HEK293T (cell line): ENCODE data around the gene FGFR3.

Source experiments
- CTCF ChIA-PET: fragments of 350-600 bp; formaldehyde crosslinking; extraction: SDS; loops from one replicate; lab custom pipeline; 2021; ENCODE audit warnings: antibody characterized with exemption, inconsistent platforms; lab: Yijun Ruan, JAX
- POLR2A ChIA-PET: fragments of 350-600 bp; formaldehyde crosslinking; extraction: SDS; loops from one replicate; lab custom pipeline; 2020; ENCODE audit warnings: antibody characterized with exemption, inconsistent platforms; lab: Yijun Ruan, JAX
- DNase-seq: peaks from one replicate; pipeline ENCODE4 v3.0.0; 2012; ENCODE audit warnings: mixed read lengths; ENCODE audit errors: extremely low spot score
- ARNT ChIP-seq: fragments of 450-650 bp; IDR thresholded peaks from 2 replicates; pipeline ENCODE4 v1.6.1; 2017; ENCODE audit warnings: mild to moderate bottlenecking
- BHLHE40 ChIP-seq: fragments of 450-650 bp; IDR thresholded peaks from 2 replicates; pipeline ENCODE4 v1.6.1; 2016; ENCODE audit warnings: mild to moderate bottlenecking, moderate library complexity, borderline replicate concordance
- CTBP1 ChIP-seq: fragments of 450-650 bp; IDR thresholded peaks from 2 replicates; pipeline ENCODE4 v1.6.1; 2016; ENCODE audit warnings: borderline replicate concordance
- ELF4 ChIP-seq: fragments of 450-650 bp; IDR thresholded peaks from 2 replicates; pipeline ENCODE4 v1.6.1; 2017; ENCODE audit warnings: antibody characterized with exemption
- FOXA1 ChIP-seq: fragments of 450-650 bp; IDR thresholded peaks from 2 replicates; pipeline ENCODE4 v1.6.1; 2016; ENCODE audit warnings: mild to moderate bottlenecking
- FOXK2 ChIP-seq: fragments of 450-650 bp; IDR thresholded peaks from 2 replicates; pipeline ENCODE4 v1.6.1; 2016; ENCODE audit warnings: mild to moderate bottlenecking
- FOXM1 ChIP-seq: fragments of 450-650 bp; IDR thresholded peaks from 2 replicates; pipeline ENCODE4 v1.6.1; 2017; ENCODE audit warnings: mild to moderate bottlenecking, borderline replicate concordance
- HDGF ChIP-seq: fragments of 450-650 bp; IDR thresholded peaks from 2 replicates; pipeline ENCODE4 v1.6.1; 2017; ENCODE audit warnings: antibody characterized with exemption, borderline replicate concordance
- L3MBTL2 ChIP-seq: fragments of 450-650 bp; conservative IDR thresholded peaks from 2 replicates; pipeline ENCODE4 v1.6.1; 2016; ENCODE audit warnings: mild to moderate bottlenecking
- LEF1 ChIP-seq: fragments of 450-650 bp; IDR thresholded peaks from 2 replicates; pipeline ENCODE4 v1.6.1; 2017; ENCODE audit warnings: mild to moderate bottlenecking, borderline replicate concordance
- NFRKB ChIP-seq: fragments of 450-650 bp; IDR thresholded peaks from 2 replicates; pipeline ENCODE4 v1.6.1; 2016; ENCODE audit warnings: mild to moderate bottlenecking, moderate library complexity
- SP1 ChIP-seq: fragments of 450-650 bp; IDR thresholded peaks from 2 replicates; pipeline ENCODE4 v1.6.1; 2017
- SUZ12 ChIP-seq: fragments of 450-650 bp; IDR thresholded peaks from 2 replicates; pipeline ENCODE4 v1.6.1; 2016; ENCODE audit warnings: mild to moderate bottlenecking
- TARDBP ChIP-seq: fragments of 450-650 bp; IDR thresholded peaks from 2 replicates; pipeline ENCODE4 v1.6.1; 2016
- ZNF384 ChIP-seq: fragments of 450-650 bp; IDR thresholded peaks from 2 replicates; pipeline ENCODE4 v1.6.1; 2016
- TF ChIP-seq, protein P1 (sequence below): fragments of 450-650 bp; IDR thresholded peaks from 2 replicates; pipeline ENCODE4 v1.6.1; 2016

The FGFR3 gene

DNA sequence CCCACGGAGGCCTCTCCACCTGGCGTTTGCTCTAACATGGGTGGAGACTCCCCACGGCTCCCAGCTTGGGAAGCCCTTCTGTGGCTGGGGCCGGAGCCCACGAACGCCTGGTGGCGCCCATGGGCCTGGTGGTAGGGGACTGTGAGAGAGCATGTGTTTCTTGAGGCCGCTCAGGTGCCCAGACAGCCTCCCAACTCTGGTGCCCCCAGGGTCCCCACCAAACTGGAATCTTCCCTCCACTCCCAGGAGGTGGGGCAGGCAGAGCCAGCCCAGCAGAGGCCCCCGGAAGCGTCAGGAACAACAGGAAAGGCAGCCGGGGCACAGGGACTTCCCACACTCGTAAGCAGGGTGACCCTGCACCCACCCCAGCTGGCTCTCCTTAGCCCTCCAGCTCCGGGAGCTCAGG is 33.3 kb upstream of the FGFR3 start:
- CTCF ChIA-PET, result interaction anchor here (0.6 to 1.1 kb wide), 3 partner anchors 8 to 148 kb away, joined by 3 to 4 read pairs (median 4); no protein-coding TSS in a partner anchor
- POLR2A ChIA-PET, result interaction anchor here (1.2 kb wide), 1 partner anchor 48 kb away, joined by 3 read pairs; the partner anchor contains the start of gene SLBP
- no peak for TF ChIP-seq FOXM1
- no peak for TF ChIP-seq FOXA1
- TF ChIP-seq L3MBTL2, result no peak
- TF ChIP-seq LEF1, result no peak
- TF ChIP-seq, protein P1, sequence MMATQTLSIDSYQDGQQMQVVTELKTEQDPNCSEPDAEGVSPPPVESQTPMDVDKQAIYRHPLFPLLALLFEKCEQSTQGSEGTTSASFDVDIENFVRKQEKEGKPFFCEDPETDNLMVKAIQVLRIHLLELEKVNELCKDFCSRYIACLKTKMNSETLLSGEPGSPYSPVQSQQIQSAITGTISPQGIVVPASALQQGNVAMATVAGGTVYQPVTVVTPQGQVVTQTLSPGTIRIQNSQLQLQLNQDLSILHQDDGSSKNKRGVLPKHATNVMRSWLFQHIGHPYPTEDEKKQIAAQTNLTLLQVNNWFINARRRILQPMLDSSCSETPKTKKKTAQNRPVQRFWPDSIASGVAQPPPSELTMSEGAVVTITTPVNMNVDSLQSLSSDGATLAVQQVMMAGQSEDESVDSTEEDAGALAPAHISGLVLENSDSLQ, result no peak
- no peak for TF ChIP-seq TARDBP
- no peak for TF ChIP-seq SUZ12
- TF ChIP-seq ELF4, result no peak
- TF ChIP-seq BHLHE40, result no peak
- TF ChIP-seq ZNF384, result no peak
- TF ChIP-seq CTBP1, result no peak
- no peak for DNase-seq

DNA sequence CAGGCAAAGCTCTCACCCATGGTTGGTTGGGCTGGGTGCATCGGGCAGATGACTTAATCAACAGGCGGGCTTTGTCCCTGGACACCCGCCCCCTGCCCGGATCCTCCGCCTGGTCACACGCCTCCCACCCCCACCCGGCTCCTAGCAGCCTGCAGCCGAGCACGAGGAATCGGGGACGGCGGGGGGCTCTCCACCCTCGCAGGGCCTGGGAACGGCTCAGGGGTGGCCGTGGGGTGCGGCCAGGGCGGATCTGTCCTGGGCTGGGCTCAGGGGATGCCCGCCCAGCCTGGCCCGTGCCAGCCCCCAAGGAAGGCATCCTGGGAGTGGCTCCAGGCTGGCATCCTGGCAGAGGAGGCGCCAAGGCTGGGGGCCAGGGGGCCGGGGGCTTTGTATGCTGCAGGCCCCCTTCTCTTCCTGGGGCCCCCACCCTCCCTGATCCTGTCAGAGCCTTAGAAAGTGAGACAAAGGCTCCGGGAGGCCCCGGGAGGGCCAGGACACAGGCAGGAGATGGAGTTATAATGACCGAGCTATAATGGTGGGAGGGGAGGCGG is 32.5 kb upstream of the FGFR3 start:
- ChIA-PET POLR2A (no interaction called here), CTCF (no interaction called here)
- no peak for DNase-seq
- no peak for TF ChIP-seq FOXK2
- no peak for TF ChIP-seq TARDBP
- TF ChIP-seq FOXA1, result no peak
- TF ChIP-seq FOXM1, result no peak

DNA sequence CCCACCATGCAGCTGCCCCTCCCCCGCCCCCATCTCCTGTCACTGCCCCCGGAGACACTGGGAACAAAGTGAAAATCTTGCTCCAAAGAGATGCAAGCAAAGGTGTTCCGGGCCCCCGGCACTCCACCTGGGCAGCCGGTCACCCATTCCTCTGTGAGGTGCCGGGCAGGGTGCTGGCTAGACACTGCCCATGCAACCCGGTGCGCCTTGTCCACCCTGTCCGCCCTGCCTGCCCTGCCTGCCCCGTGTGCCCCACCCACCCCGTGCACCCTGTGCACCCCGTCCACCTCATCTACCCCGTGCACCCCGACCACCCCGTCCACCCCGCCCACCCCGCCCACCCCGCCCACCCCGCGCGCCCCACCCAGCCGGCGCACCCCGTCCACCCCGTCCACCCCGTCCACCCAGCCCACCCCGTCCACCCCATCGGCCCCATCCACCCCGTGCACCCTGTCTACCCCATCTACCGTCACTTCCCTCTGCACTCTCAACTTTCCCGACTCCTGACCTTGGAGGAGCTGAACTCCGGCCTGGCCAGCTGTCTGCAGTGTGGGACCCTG is 31.9 kb upstream of the FGFR3 start:
- ChIA-PET POLR2A (no interaction called here), CTCF (interaction anchor here (0.6 kb wide), 1 partner anchor 15 kb away, joined by 3 read pairs; no protein-coding TSS in a partner anchor)
- TF ChIP-seq ARNT (no peak), FOXM1 (no peak), ELF4 (no peak), SP1 (no peak), CTBP1 (no peak)
- TF ChIP-seq, protein P1, result no peak
- DNase-seq, result no peak

DNA sequence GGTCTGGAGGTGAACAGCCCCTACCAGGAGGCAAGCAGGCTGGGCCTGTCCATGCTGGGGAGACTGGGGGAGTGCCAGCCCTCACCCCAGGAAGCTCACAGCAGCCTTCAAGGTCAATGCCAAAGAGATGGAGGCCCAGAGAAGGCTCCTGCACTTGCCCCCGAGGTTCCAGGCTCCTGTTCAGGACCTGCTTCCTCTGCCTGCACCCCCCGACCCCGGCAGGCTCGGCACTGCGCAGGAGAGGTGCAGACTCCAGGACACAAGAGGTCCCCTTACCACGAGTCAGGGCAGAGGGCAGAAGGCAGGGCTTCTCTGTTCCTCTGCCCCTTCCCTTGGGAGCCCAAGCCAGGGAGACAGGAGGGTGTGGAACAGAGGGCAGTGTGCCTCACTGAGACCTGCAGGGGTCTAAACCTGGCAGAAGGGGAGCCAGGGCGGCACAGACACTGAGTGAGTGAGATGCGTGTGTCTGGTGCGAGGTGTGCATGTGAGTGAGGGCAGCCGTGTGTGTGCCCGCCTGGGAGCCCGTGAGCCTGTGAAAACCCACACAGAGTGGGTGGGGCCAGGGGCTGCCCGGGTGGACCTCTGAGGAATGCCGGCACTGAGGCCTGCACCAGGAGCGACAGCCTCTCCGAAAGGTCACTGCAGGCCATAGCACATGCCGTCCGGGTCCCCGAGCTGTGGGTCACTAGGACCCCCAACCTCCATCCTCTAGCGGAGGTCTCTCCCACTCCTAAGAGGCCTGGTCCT is 30.7 kb upstream of the FGFR3 start:
- ChIA-PET CTCF (interaction anchor here (0.6 kb wide), 1 partner anchor 16 kb away, joined by 3 read pairs; no protein-coding TSS in a partner anchor), POLR2A (interaction anchor here (0.5 to 0.6 kb wide), 2 partner anchors 13 to 26 kb away, joined by 3 read pairs; no protein-coding TSS in a partner anchor)
- DNase-seq, result no peak
- TF ChIP-seq ZNF384, result no peak
- TF ChIP-seq ARNT, result no peak
- no peak for TF ChIP-seq L3MBTL2

DNA sequence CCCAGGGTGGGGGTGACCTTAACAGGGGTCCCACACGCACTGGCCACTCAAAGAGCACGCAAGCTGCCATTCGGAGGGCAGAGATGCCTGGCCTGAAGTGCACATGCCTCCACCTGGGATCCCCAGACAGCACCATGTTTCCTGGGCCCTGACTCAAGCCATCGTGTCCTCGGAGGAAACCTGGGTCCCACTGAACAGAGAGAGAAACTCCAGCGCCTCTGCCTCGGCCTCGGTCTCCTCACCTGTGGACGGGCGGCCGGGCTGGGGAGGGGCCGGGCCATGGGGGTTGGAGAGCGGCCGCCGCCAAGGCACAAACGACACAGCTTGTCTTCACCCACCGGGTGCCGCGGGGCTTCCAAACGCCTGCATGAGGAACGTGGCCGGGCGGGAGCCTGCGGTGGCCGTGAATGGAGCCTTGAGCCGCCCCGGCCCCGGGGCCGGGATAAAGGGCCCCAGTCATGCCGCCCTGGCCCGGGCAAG is 30.0 kb upstream of the FGFR3 start:
- TF ChIP-seq FOXA1, result no peak
- POLR2A ChIA-PET, result interaction anchor here (0.5 to 0.6 kb wide), 2 partner anchors 12 to 25 kb away, joined by 3 read pairs; no protein-coding TSS in a partner anchor
- no peak for DNase-seq
- CTCF ChIA-PET, result no interaction called here

DNA sequence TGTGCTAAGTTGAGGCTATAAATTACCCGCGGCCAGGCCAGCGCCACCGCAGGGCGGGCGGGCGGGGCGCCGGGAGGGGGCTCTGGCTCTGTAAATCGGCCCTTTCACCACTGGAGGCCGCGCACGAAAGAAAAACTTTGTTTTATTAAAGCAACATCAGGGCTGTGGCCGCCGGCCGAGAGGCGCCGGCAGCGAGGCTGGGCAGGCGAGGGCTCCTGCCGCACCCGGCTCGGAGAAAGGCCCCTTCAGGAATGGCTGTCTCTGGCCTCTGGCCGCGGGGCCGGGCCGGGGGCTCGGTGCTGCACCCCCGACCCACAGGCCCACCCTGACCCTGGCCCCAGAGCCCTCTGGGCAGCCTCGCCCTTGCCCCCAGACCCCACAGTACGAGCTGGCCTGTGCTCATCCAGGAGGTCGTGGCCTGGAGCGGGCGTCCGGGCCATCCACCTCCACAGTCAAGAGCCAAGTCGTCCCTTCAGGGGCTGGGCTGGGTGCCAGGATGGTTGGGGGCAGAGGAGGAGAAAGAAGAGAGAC is 29.5 kb upstream of the FGFR3 start:
- ChIA-PET POLR2A (interaction anchor here (0.6 kb wide), 1 partner anchor 39 kb away, joined by 3 read pairs; no protein-coding TSS in a partner anchor), CTCF (interaction anchor here (0.7 kb wide), 1 partner anchor 44 kb away, joined by 5 read pairs; no protein-coding TSS in a partner anchor)
- peak; percentile 76 for DNase-seq
- TF ChIP-seq FOXM1 (no peak), HDGF (peak; percentile 88; the same call in 1 of the 2 replicates)

DNA sequence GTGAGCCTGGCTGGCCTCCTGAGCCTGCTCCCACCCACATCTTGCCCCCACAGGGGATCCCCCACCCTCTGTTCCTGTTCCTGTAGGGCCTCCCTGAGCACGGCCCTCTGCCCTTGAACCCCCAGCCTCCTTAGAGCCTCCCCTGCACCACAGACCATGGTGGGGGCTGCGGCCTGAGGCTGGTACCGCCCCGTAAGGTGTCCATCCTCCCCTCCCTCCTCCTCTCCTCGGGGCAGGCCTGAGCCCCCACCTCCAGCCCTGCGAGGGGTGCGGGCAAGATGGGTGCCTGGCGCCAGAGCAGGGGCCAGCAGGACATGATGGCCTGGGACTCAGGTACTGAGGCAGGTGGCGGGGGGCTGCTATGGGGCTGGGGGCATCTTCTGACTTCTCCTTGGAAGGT is 28.4 kb upstream of the FGFR3 start:
- TF ChIP-seq BHLHE40 (no peak), SP1 (no peak), CTBP1 (no peak), FOXK2 (no peak), FOXM1 (no peak), LEF1 (no peak), TARDBP (no peak), L3MBTL2 (no peak), HDGF (no peak), ELF4 (no peak), ARNT (no peak), FOXA1 (no peak), SUZ12 (no peak), NFRKB (no peak), ZNF384 (no peak)
- TF ChIP-seq, protein P1, result no peak

More for the DNA sequence above, 28.4 kb upstream of the FGFR3 start:
- ChIA-PET CTCF (interaction anchor here (0.7 kb wide), 1 partner anchor 29 kb away, joined by 3 read pairs; no protein-coding TSS in a partner anchor), POLR2A (no interaction called here)
- DNase-seq, result no peak
